ENCODE data around the gene OR1S1. TPM values are rescaled to one million over a fixed set of nuclear protein-coding genes. Genes with fewer than 3 reads are reported as not detected.

OR1S1 gene
- total and polyA plus RNA-seq, 9 donors, result not detected

- no peak for DNase-seq
- Histone ChIP-seq H3K27me3 (no peaks in the 10 kb centered on the region), H3K4me1 (ENCODE audit: insufficient read depth) (no peaks in the 10 kb centered on the region), H3K4me3 (no peak overlapping the region), H3K36me3 (no peaks in the 10 kb centered on the region), H3K9me3 (no peaks in the 10 kb centered on the region), H3K27ac (no peak overlapping the region)
- no peak for TF ChIP-seq EP300 (IDR thresholded peaks at IDR 0.05)
- TF ChIP-seq CTCF (IDR thresholded peaks at IDR 0.05), result no peak
- TF ChIP-seq POLR2A (IDR thresholded peaks at IDR 0.05), result no peak
- intact Hi-C loops (cut with DNase I), result no loop called here
Measured at GRCh38 chr11:58216476-58216875, 4.0 kb downstream of the OR1S1 start.

GRCh38 chr11:58222721-58223120, 10.2 kb downstream of the OR1S1 start:
- intact Hi-C loops (cut with DNase I), result no loop called here
- H3K9me3 ChIP-seq, result no peaks in the 10 kb centered on the region
- H3K27me3 ChIP-seq, result no peaks in the 10 kb centered on the region
- TF ChIP-seq EP300 (IDR thresholded peaks at IDR 0.05), result no peak
- 71 to 76% (median 71%) methylated on average over 7 of the region's 7 CpGs for WGBS, 3 donors
- H3K36me3 ChIP-seq, result no peaks in the 10 kb centered on the region
- DNase-seq, result no peak
- no peak overlapping the region for H3K4me3 ChIP-seq
- no peak overlapping the region for H3K27ac ChIP-seq
- H3K4me1 ChIP-seq (ENCODE audit: insufficient read depth), result no peaks in the 10 kb centered on the region

DNA sequence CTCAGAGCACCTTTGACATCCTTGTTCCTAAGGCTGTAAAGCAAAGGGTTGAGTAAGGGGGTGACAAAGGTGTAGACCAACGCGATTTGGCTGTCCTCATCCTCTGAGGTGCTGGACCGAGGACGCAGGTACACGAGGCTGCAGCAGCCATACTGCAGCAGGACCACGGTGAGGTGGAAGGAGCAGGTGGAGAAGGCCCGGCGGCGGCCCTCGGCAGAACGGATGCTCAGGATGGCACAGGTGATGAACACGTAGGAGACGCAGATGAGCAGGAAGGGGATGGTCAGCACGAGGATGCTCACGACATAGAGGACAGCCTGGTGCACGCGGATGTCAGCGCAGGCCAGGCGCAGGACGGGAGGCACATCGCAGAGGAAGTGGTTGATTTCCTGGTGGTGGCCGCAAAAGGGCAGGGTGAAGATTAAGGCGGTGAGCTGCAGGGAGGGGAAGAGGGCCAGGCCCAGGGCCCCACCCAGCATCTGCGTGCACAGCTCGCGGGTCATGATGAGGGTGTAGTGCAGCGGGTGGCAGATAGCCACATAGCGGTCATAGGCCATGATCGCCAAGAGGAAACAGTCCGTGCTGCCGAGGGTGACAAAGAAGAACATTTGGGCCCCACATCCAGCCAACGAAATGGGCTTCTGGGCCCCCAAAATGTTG, 15.6 kb downstream of the OR1S1 start:
- H3K4me3 ChIP-seq, result no peak overlapping the region
- WGBS, 3 donors, result 88 to 91% (median 89%) methylated on average over 32 of the region's 32 CpGs
- intact Hi-C loops (cut with DNase I), result no loop called here
- no peaks in the 10 kb centered on the region for H3K27me3 ChIP-seq
- H3K4me1 ChIP-seq (ENCODE audit: insufficient read depth), result no peaks in the 10 kb centered on the region
- no peak for TF ChIP-seq POLR2A (IDR thresholded peaks at IDR 0.05)
- no peak for TF ChIP-seq EP300 (IDR thresholded peaks at IDR 0.05)
- no peak for TF ChIP-seq CTCF (IDR thresholded peaks at IDR 0.05)
- H3K36me3 ChIP-seq, result no peaks in the 10 kb centered on the region
- DNase-seq, result no peak
- no peak overlapping the region for H3K27ac ChIP-seq
- no peaks in the 10 kb centered on the region for H3K9me3 ChIP-seq

DNA sequence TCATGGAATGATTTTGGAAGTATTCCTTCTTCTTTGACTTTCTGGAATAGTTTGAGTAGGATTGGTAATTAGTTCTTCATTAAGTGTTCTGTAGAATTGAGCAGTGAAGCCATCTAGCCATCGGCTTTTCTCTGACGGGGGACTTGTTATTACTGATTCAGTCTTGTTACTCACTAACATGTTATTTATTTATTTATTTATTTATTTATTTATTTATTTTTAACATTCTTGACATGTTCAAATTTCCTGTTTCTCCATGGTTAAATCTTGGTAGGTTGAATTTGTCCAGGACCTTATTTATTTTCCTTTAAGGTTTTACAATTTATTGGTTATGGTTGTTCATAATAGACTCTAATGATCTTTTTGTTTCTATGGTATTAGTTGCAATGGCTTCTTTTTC, 31.4 kb downstream of the OR1S1 start:
- intact Hi-C loops (cut with DNase I), result no loop called here
- no peak for DNase-seq
- Histone ChIP-seq H3K9me3 (no peaks in the 10 kb centered on the region), H3K4me1 (ENCODE audit: insufficient read depth) (no peaks in the 10 kb centered on the region), H3K36me3 (no peaks in the 10 kb centered on the region), H3K27me3 (no peaks in the 10 kb centered on the region), H3K27ac (no peak overlapping the region), H3K4me3 (no peak overlapping the region)
- TF ChIP-seq CTCF (IDR thresholded peaks at IDR 0.05) (no peak), POLR2A (IDR thresholded peaks at IDR 0.05) (no peak), EP300 (IDR thresholded peaks at IDR 0.05) (no peak)
- WGBS, 3 donors, result 93 to 99% (median 94%) methylated on average over 2 of the region's 2 CpGs

GRCh38 chr11:58254936-58255335, 42.4 kb downstream of the OR1S1 start:
- no peak for DNase-seq
- WGBS, 3 donors, result 71 to 82% (median 79%) methylated on average over 1 of the region's 1 CpG
- intact Hi-C loops (cut with DNase I), result no loop called here

More at GRCh38 chr11:58254936-58255335, 42.4 kb downstream of the OR1S1 start:
- TF ChIP-seq POLR2A (IDR thresholded peaks at IDR 0.05) (no peak), CTCF (IDR thresholded peaks at IDR 0.05) (no peak), EP300 (IDR thresholded peaks at IDR 0.05) (no peak)
- no peaks in the 10 kb centered on the region for H3K27me3 ChIP-seq
- H3K4me3 ChIP-seq, result no peak overlapping the region
- no peak overlapping the region for H3K27ac ChIP-seq
- no peaks in the 10 kb centered on the region for H3K4me1 ChIP-seq (ENCODE audit: insufficient read depth)
- H3K9me3 ChIP-seq, result no peaks in the 10 kb centered on the region
- no peaks in the 10 kb centered on the region for H3K36me3 ChIP-seq
